NAMALWA (cell line): ENCODE data around the gene ZIC5.

Source experiments
- DNase-seq: peaks from one replicate; pipeline ENCODE4 v3.0.0-alpha.2; 2015; ENCODE audit warnings: low spot score

The ZIC5 gene

GRCh38 chr13:99975626-99976025, 4.1 kb upstream of the ZIC5 start:
- no peak for DNase-seq

DNA sequence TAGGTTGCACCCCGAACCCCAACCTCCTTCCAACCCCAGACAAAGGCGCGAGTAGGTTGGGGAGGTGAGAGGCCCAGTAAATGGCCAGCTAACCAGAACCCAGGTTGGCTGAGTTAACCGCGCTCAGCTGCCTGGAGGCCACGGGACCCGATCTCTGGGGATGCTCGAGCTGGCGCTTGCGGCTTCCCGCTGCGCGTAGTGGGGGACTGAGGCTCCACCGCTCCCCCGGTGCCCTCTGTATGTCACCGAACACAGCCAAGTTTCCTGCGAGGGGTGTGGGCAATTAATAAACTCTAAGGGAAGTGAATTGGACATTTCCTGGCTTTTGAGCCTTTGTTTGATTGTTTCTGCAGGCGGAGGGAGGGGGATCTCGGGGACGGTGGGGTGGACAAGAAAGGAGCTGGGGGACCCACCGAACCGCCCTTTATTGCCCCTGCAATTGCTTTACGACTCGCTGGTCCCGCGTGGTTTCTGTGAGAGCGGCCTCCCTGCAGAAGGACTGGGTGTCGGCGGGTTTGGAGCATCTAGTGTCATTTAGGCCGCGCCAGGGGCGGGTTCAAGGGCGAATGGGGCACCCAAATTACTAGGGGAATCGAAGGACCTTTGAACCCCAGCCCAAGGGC, 3.5 kb upstream of the ZIC5 start:
- DNase-seq = no peak

DNA sequence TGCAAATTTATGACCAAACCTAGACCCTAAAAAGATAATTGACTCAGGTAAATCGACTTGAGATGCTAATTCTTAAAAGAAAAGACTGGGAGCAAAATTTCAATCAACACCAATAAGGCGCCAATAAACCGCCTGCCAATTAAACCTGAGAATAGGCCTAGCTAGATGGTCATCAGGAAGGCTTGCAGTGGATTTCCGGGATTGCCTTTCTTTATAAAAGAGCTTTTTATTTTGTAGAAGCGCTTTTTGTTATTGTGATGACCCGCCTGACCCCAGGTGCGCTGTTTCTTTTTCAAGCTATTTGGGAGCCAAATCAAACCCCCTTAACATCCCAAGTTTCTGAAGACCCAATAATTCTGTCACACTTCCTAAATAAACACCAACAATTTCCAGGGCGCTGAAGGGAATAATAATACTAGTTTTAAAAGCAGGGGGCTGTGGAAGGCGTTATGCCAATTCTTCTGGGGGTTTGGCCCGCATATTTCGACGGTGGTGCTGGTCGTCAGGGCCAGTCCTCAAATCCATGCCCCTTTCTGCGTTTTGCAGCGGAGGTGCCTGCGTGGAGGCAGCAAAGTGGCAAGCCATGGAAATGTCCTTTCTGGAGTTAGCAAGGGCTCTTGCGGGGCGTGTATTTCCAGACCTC, 2.9 kb upstream of the ZIC5 start:
- DNase-seq = no peak

DNA sequence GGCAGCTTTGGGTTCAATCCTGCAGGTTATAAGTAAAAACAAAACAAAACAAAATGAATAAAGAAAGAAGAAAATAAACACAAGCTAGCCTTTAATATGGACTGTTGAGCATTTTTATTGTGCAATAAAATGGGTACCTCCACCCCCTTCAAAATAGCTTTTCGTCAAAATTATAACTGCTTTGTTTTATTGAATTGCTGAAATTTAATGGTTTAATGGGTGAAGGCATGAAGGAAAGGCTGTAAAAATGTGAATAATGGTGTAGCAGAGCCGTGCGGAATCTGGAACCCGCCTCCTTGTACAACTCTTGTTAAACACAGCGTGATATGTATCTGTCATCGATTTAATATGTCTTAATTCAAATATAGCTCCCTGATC, 2.2 kb upstream of the ZIC5 start:
- no peak for DNase-seq

DNA sequence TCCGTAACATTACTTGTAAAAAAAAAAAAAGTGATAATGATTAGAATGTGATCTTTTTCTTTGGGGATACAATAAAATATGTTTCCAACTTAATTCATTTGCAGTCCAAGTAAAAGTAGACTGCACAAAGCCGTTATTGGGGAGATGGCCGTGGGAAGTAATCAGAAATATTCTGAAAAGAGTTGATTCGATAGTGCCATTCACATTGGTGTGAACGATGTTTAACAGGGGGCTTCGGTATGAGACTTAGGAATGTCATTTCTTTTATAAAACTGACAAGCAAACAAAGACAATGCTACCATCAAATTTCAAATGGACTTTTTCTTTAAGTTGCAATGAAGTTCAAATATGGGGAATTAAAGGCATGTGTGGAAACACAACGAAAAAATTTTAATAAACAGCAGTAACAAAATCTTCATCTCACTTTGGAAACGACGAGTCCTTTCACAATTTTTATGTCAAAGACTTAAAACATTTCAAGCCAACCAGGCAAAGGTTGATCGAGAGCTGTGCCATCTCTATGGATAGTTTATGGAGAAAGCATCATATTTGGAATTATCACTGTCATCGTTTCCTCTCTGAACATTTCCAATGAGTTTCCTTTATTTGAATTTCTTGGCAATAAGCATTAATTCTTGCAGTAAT, 1.7 kb upstream of the ZIC5 start:
- no peak for DNase-seq

GRCh38 chr13:99972190-99972731, 694 bp upstream of the ZIC5 start:
- DNase-seq = no peak

- no peak for DNase-seq
These were observed 654 bp downstream of the ZIC5 start for GRCh38 chr13:99970651-99971575.

- DNase-seq = no peak
These were observed 1.5 kb downstream of the ZIC5 start for GRCh38 chr13:99969919-99970650.

GRCh38 chr13:99969453-99969918, 2.1 kb downstream of the ZIC5 start:
- DNase-seq = no peak

DNA sequence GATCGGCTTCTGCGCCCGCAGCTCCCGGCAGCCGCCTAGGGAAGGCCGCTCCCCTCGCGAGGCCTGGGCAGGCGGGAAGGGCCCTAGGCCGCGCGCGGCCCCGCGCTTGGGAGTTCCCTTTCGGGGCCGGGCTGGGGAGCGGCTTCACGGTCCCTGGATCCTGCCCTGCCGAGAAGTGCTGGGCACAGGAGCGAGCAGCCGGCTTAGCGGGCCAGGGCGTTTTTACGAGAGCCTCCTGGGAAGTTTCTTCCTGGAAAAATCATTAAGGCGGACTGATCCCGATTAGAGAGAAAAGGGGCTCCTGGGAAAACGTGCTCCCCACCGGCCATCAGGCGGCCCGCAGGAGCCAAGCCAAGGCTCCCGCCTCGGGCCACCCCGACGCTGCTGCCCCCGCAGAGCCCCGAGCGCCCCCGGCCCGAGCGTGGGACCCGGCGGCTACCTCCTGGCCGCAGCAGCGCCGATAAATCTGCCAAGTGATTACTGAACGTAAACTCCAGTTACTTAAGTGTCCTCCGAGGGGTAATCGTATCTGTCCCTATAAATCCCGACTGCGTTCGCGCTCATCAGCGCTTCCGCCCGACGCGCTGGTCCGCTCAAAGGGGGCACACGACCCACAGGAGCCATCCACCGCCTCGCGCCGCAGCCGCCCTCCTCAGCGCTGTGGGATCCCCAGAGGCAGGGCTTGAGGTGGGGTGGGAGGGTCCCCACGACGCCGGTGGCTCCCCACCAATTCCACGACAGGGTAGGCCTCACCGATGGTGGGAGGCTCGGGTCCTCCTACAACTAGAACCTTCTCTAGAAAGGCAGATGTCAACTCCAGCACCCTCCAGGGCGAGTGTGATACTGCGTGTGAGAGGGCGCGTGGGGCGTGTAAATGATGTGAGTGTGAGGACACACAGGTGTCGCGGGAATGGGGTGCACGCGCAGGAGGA, 2.8 kb downstream of the ZIC5 start:
- DNase-seq = no peak

- DNase-seq = no peak
These were observed 3.6 kb downstream of the ZIC5 start for GRCh38 chr13:99967869-99968520.

DNA sequence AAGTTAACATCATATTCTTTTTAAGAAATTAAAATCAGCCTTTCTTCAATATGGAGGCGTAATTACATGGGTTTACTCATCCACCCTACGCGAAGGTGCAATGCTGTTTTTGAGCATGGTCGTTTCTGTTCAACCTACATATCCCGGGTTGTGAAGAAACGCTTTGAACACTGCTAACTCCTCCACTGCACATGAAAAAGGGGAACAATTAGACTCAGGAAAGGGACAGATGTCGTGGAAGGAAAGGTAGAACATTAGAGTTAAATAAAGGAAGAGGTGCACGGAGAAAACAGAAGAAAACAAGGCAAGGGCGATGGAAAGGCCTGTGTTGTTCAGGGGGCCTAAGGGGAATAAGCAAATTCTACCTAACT, 4.1 kb downstream of the ZIC5 start:
- DNase-seq = no peak

GRCh38 chr13:99966064-99966805, 5.3 kb downstream of the ZIC5 start:
- no peak for DNase-seq

DNA sequence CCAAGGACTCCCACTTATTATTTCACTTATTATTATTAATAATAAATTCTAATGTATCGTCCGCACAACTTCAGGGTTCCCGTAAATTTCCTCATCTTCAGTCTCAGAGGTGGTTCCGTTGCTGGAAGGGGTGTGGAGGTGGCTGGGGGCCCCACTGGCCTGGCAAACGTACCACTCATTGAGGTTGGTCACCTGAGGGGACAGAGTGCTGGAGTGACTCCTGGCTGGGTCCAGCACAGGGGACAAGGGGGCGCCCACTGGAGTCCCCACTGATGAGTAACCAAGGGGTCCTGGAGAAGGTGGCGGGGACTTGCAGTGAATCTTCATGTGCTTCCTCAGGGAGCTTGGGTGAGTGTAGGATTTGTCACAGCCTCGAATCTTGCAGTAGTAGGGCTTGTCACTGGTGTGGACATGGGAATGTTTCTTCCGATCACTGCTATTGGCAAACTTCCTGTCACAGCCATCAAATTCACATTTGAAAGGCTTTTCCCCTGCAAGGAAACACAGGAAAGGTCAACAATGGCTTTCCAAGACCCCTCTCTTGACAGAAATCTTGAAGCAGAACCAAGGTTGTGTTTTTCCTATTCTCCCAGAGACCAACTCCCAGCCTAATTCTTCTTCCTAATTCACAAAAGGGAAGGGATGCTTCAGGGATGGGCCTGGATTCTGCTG, 6.1 kb downstream of the ZIC5 start:
- DNase-seq = no peak

DNA sequence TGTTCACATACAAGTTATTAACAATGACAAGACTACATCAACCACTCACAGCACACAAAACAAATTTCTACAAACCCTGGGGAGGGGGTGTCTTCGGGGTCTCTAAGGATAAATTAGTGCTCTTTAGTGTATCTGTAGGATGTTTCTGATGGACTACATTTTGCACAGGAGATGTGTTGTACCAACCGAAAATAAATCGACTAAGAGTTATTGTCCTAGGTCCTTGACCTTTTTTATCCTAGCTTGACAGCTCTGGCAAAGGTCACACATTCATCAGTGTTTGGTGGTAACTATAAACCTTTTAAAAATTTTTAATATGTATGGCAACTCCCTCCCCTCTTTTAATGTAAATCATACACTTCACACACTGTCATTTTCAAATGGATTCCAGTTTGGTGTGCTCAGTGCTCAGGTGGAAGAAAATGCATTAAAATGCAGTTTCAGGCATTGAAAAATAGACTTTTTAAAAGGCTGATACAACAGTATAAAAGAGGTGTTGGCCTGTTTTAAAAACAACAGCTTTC, 7.7 kb downstream of the ZIC5 start:
- DNase-seq = no peak

- no peak for DNase-seq
These were observed 9.3 kb downstream of the ZIC5 start for GRCh38 chr13:99962242-99962641.

- DNase-seq = no peak
These were observed 9.9 kb downstream of the ZIC5 start for GRCh38 chr13:99961636-99962035.

DNA sequence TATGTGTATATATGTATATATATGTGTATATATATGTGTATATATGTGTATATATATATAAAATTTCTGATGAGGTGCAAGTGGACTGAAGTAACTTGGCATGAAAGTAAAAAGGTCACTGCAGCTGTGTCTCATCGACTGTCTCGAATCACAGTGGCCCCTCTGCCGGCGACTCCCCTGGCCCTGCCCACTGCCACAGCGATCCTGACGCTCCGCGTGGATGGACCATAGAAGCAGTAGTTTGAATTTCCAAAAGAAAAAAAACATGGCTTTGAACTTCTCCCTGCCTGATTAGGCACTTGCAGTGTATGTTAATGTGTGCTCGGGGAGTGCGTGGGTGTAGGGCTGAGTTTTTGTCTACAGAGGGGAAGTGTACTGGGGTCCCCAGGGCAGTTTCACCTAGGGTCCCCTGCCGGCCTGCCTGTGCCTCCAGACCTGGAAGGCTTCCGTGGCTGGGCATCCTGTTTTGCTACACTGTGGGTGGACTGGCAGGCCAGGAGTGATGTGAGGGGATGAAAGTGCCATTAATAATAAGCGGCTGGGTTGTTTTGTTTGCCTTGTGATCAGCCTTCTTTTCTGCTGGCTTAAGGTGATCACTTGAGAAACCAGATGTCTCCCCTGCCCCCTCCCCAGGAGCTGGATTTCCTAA, 10.8 kb downstream of the ZIC5 start:
- no peak for DNase-seq
